Coronary artery (tissue), 2 donors: ENCODE data around the gene RAB5B.
A peak's percentile ranks its signal among the peaks of the same experiment; 100 is the strongest.

ENCODE experiments used
- DNase-seq: peaks from one replicate; pipeline ENCODE4 v3.0.0-alpha.2; 2017; ENCODE audit warnings: low spot score
- H3K27ac ChIP-seq, 2 donors: fragments of 200-600 bp; sonication (generic); one replicate each; pipeline ENCODE4 v1.5.1; 2016 to 2019
- H3K4me3 ChIP-seq: fragments of 200-600 bp; sonication (generic); 2 replicates; pipeline ENCODE4 v1.5.1; 2016; ENCODE audit warnings: mild to moderate bottlenecking, moderate library complexity
- TF ChIP-seq, protein P1 (sequence below): fragments of 200-600 bp; sonication (generic); IDR thresholded peaks from one replicate; pipeline ENCODE4 v1.5.1; 2019; ENCODE audit warnings: antibody characterized with exemption

RAB5B gene

DNA sequence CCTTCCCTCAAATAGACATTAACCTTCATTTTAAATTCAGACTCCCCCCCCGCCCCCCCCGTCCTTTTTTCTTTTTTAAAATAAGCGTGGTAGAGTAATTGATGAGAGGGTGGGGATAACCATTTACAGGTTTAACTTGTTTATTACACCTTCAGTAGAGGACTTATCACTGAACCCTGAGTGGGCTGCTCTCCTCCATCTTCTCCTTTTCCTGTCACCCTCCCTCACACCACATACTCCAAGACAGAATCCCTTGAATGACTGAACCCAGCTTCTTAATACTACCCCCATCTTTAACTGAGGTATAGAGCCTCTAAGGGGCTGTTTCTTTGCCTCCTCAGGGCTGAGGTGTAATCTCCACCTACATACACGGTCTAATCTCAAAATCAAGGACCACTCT, 43.3 kb downstream of the RAB5B start:
- TF ChIP-seq, protein P1, sequence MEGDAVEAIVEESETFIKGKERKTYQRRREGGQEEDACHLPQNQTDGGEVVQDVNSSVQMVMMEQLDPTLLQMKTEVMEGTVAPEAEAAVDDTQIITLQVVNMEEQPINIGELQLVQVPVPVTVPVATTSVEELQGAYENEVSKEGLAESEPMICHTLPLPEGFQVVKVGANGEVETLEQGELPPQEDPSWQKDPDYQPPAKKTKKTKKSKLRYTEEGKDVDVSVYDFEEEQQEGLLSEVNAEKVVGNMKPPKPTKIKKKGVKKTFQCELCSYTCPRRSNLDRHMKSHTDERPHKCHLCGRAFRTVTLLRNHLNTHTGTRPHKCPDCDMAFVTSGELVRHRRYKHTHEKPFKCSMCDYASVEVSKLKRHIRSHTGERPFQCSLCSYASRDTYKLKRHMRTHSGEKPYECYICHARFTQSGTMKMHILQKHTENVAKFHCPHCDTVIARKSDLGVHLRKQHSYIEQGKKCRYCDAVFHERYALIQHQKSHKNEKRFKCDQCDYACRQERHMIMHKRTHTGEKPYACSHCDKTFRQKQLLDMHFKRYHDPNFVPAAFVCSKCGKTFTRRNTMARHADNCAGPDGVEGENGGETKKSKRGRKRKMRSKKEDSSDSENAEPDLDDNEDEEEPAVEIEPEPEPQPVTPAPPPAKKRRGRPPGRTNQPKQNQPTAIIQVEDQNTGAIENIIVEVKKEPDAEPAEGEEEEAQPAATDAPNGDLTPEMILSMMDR, result no peak

DNA sequence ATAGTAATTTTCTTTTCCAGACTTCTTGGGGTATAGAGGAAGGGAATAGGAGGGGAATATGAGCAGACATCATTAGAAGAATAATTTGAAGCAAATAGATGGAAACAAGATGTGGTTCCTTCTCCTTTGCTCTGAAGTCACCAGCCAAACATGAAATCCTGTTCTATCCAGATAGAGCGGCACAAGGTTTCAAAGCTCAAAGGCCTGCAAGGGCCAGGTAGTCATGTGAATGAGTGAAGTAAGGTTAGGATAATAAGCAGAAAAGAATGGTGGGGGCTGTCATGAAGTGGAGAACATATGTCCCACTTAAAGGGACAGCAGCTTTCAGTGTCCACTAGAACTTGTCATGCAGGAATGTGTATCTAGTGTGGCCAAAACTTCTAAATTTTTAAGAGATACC, 44.5 kb downstream of the RAB5B start:
- DNase-seq, result no peak
- H3K4me3 ChIP-seq, result no peak overlapping the region
- TF ChIP-seq, protein P1, result no peak
- no peak overlapping the region for H3K27ac ChIP-seq

More for the DNA sequence above, 43.3 kb downstream of the RAB5B start:
- no peak overlapping the region for H3K4me3 ChIP-seq
- DNase-seq, result no peak
- H3K27ac ChIP-seq, result no peak overlapping the region

DNA sequence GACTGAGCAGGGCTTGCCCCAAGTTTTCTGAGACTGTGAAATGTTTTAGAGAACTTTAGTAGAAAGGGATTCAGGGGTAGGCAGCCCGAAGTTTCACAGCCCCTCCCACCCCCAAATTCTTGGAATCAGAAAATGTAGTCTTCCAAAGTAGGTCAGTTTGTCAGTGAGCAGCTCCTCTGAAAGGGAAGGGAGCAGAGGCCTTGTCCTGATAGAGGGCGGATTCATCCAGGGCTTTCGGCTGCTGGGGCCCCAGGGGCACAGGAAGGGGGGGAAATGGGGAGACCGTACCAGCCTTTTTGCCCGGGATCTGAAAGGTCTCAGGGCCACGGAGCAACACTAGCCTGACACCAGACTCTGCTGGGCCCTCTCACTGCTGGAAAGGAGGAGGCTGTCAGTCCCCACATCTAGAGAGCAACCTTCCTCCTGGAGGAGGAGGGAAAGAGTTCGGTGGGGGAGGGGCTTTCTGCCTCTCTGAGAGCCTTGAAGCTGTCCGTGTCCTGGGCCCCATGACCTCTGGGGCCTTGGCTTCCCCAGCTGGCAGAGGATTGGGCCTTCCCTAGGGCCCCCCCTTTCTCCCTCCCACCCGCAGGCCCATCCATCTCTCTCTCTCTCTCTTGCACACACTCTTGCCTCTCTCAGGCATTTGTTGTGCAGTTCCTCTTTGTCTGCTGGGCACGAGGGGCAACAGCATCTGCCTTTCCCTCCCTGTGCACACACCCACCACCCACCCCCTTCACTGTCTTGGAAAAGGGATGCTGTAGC, 46.7 kb downstream of the RAB5B start, which contains the start of gene IKZF4:
Gene IKZF4 (plus strand): TSS at position 621 of the 762 bp plus-strand sequence. CDS start 451 bp downstream, outside the sequence.
- DNase-seq, result no peak
- Histone ChIP-seq H3K27ac (peak within 1 kb of the TSS; percentile 41 to 60), H3K4me3 (peak within 1 kb of the TSS; percentile 66)
- TF ChIP-seq, protein P1, result no peak

DNA sequence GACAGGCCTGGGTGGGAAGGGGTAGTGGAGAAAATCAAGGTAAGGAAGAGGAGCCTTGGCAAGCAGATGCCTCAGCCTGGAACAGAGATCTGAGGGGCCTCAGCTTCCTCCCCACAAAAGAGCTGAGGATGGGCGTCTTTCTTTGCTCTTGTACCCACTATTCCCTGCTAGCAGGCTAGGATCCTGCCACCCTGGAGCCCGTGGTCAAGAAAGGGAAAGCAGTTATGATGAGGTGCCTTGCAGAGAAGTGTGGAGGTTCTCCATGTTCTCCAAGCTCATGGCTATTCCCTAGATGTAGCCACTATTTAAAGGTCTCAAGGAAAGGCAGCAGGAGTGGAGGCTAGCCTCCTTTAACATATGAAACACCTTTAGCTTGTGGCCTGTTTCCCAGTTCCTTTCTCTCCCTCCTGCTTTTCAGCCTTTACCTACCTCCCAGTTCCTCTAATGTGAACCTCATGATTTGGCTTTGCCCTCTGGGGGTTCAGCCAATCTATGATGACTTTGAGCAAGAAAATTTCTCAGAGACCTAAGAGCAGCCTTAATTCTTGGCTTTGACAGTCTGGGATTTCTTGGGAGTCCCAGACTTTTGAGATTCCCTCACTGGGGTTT, 48.1 kb downstream of the RAB5B start:
- TF ChIP-seq, protein P1, result no peak
- Histone ChIP-seq H3K4me3 (peak overlapping the region; percentile 66), H3K27ac (peak overlapping the region in 1 of 2 donors; percentile 60)
- no peak for DNase-seq

DNA sequence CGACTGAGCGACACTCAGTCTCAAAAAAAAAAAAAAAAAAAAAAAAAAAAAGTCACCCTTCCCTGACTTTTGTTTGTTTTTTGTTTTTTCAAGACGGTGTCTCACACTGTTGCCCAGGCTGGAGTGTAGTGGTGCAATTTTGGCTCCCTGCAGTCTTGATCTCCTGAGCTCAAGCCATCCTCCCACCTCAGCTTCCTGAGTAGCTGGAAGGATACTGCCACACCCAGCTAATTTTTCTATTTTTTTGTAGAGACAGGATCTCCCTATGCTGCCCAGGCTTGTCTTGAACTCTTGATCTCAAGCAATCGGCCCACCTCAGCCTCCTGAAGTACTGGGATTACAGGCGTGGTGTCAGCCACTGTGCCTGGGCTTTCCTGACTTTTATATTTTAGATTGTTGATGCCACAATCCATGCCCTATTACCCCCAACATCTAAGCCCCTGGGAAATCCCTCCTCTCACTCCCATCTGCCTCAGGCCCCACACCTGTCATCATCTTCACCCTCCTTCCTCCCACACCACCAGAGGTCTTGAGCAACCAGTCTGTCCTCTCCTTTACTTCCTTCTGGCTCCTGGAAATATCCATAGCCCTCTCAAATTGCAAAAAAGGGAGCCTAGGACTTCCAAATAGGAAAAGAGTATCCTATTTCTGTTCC, 54.8 kb downstream of the RAB5B start:
- no peak for DNase-seq
- TF ChIP-seq, protein P1, result no peak
- Histone ChIP-seq H3K27ac (no peak overlapping the region), H3K4me3 (no peak overlapping the region)

DNA sequence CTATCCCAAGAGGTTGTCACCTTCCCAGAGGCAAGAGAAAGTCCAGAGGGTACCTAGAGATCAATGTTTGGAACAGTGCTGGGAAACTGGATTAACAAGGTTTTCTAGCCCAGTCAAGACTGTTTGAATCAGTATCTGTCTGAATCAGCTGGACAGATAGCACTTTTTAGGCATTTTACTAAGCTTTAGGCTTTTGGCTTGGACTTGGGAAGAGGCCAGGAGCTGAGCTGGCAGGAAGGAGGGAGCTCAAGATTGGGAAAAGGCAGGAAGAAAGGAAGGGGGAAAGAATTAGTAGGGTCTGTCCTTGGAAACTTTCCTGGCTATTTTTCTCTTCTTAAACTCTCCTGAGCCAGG, 55.3 kb downstream of the RAB5B start:
- TF ChIP-seq, protein P1, result no peak
- H3K4me3 ChIP-seq, result no peak overlapping the region
- no peak overlapping the region for H3K27ac ChIP-seq
- no peak for DNase-seq
